Endothelial cell of umbilical vein (primary cell): ENCODE results near the gene IFNA2. TPM values are rescaled to one million over a fixed set of nuclear protein-coding genes. Genes with fewer than 3 reads are reported as not detected.

Source experiments
- BruUV-seq: library from RNA; stranded (reverse); fragments of 400-500 nt; replicated peaks from 2 replicates; lab custom pipeline; 2021; lab: Mats Ljungman, UMichigan
- CTCF ChIA-PET: fragments of 300-600, 350-600 bp; sonication (Branson Sonifier 250); formaldehyde crosslinking; loops from one replicate; lab custom pipeline; 2021; ENCODE audit warnings: antibody characterized with exemption, inconsistent platforms; lab: Charles Lee
- POLR2A ChIA-PET: fragments of 300-600, 350-600 bp; sonication (Branson Sonifier 250); formaldehyde crosslinking; loops from one replicate; lab custom pipeline; 2021; ENCODE audit warnings: antibody characterized with exemption, inconsistent platforms; lab: Charles Lee
- DNase-seq: peaks from one replicate; pipeline ENCODE4 v3.0.0-alpha.2; 2011; ENCODE audit warnings: low read depth, low spot score
- FAIRE-seq: peaks from 2 replicates; lab custom pipeline; 2011; peaks lifted over from hg19 to GRCh38; lab: Jason Lieb, UNC
- H2AFZ ChIP-seq: 2 replicates; pipeline ENCODE4 v1.6.0; 2012; ENCODE audit warnings: low read depth, low read length, control low read depth, inconsistent platforms
- H3K27ac ChIP-seq: 2 replicates; pipeline ENCODE4 v1.5.1; 2011; ENCODE audit warnings: low read depth, mild to moderate bottlenecking, control low read depth, low read length, moderate library complexity; ENCODE audit not compliant: insufficient read depth
- H3K27me3 ChIP-seq, 2 experiments: 2 replicates each; pipeline versions ENCODE4 v1.6.0 to v1.6.1; 2011; ENCODE audit warnings: low read length in 2 of 2, mixed read lengths in 1 of 2; ENCODE audit not compliant: control insufficient read depth in 2 of 2, insufficient read depth in 2 of 2
- H3K36me3 ChIP-seq, 2 experiments: 2 replicates in 1 of 2; 3 replicates in 1 of 2; pipeline ENCODE4 v1.5.1; 2011; ENCODE audit warnings: low read length in 2 of 2, mild to moderate bottlenecking in 1 of 2, moderate library complexity in 1 of 2; ENCODE audit not compliant: control insufficient read depth in 2 of 2, insufficient read depth in 2 of 2; ENCODE audit errors: extremely low read depth in 1 of 2
- H3K4me1 ChIP-seq: 3 replicates; pipeline ENCODE4 v1.5.1; 2011; ENCODE audit warnings: mild to moderate bottlenecking, low read length; ENCODE audit not compliant: control insufficient read depth, insufficient read depth; ENCODE audit errors: extremely low read depth
- H3K4me2 ChIP-seq: 2 replicates; pipeline ENCODE4 v1.6.1; 2011; ENCODE audit warnings: low read length, control low read depth, mixed read lengths; ENCODE audit not compliant: insufficient read depth
- H3K4me3 ChIP-seq, 3 experiments: fragments of 200-600 bp in 1 of 3; sonication (generic), shearing (Covaris generic) in 1 of 3; replicated peaks in 1 of 3; 2 replicates each; pipeline ENCODE4 v1.5.1; 2011 to 2016; ENCODE audit warnings: control low read depth in 3 of 3, low read length in 3 of 3, mild to moderate bottlenecking in 2 of 3, inconsistent platforms in 1 of 3, low read depth in 1 of 3, moderate library complexity in 1 of 3; ENCODE audit not compliant: insufficient read depth in 1 of 3
- H3K79me2 ChIP-seq: 2 replicates; pipeline ENCODE4 v1.6.0; 2012; ENCODE audit warnings: low read length, inconsistent platforms; ENCODE audit not compliant: control insufficient read depth, insufficient read depth
- H3K9ac ChIP-seq: replicated peaks from 2 replicates; pipeline ENCODE3; 2011; ENCODE audit warnings: low read length, control low read depth; ENCODE audit not compliant: insufficient read depth; ENCODE audit errors: extremely low read depth
- H3K9me1 ChIP-seq: replicated peaks from 3 replicates; pipeline ENCODE4 v1.6.0; 2011; ENCODE audit warnings: mild to moderate bottlenecking, low read length; ENCODE audit not compliant: control insufficient read depth, insufficient read depth; ENCODE audit errors: extremely low read depth
- H3K9me3 ChIP-seq: replicated peaks from 2 replicates; pipeline ENCODE4 v1.5.1; 2012; ENCODE audit warnings: low read length, inconsistent platforms; ENCODE audit not compliant: control insufficient read depth, insufficient read depth
- H4K20me1 ChIP-seq: replicated peaks from 2 replicates; pipeline ENCODE3; 2011; ENCODE audit warnings: mild to moderate bottlenecking, low read length; ENCODE audit not compliant: control insufficient read depth, insufficient read depth; ENCODE audit errors: extremely low read depth
- EZH2 ChIP-seq: IDR thresholded peaks from 2 replicates; pipeline ENCODE4 v1.6.1; 2012; ENCODE audit warnings: borderline replicate concordance, low read depth, mild to moderate bottlenecking, moderate library complexity, low read length, inconsistent platforms; ENCODE audit not compliant: severe bottlenecking
- FOS ChIP-seq: IDR thresholded peaks from 2 replicates; pipeline ENCODE4 v1.6.1; 2011; ENCODE audit warnings: mild to moderate bottlenecking, low read length, moderate library complexity, borderline replicate concordance; ENCODE audit not compliant: insufficient read depth
- GATA2 ChIP-seq: IDR thresholded peaks from 2 replicates; pipeline ENCODE4 v1.7.0; 2011; ENCODE audit warnings: low read depth, mild to moderate bottlenecking, moderate library complexity, mixed read lengths, low read length; ENCODE audit not compliant: insufficient read length, insufficient read depth
- POLR2AphosphoS5 ChIP-seq: IDR thresholded peaks from 2 replicates; pipeline ENCODE4 v1.6.1; 2012; ENCODE audit warnings: low read depth, mild to moderate bottlenecking, control low read depth, low read length, moderate library complexity; ENCODE audit not compliant: insufficient read depth
- dilution Hi-C: fragments of 300-500 bp; cut with MboI; formaldehyde crosslinking; loops from one replicate; pipeline ENCODE4 v1.15.0; 2019; ENCODE audit warnings: low sequenced_read_pairs; ENCODE audit not compliant: extremely low pct_ligation_motif_present
- intact Hi-C: fragments of 100-400 bp; cut with micrococcal nuclease; formaldehyde crosslinking; loops from one replicate; pipeline ENCODE4 v1.10.0; 2022
- polyA plus RNA-seq, 4 experiments: library from polyadenylated mRNA; depleted of rRNA in 3 of 4; stranded (reverse) in 3 of 4; unstranded in 1 of 4; fragments of >200 nt; gene quantifications; 2 replicates each; pipeline versions ENCODE4 v1.2.1 to v1.2.3, GENCODE V29; 2011 to 2012; ENCODE audit warnings: missing spikeins in 1 of 4
- total RNA-seq: library from RNA; stranded (reverse); gene quantifications from 2 replicates; pipeline ENCODE4 v1.2.3, GENCODE V29; 2021

Gene IFNA2
- total and polyA plus RNA-seq, 2 donors (not counting 3 experiments of a cell fraction or from before 2014, with no cell fraction given): not detected

DNA sequence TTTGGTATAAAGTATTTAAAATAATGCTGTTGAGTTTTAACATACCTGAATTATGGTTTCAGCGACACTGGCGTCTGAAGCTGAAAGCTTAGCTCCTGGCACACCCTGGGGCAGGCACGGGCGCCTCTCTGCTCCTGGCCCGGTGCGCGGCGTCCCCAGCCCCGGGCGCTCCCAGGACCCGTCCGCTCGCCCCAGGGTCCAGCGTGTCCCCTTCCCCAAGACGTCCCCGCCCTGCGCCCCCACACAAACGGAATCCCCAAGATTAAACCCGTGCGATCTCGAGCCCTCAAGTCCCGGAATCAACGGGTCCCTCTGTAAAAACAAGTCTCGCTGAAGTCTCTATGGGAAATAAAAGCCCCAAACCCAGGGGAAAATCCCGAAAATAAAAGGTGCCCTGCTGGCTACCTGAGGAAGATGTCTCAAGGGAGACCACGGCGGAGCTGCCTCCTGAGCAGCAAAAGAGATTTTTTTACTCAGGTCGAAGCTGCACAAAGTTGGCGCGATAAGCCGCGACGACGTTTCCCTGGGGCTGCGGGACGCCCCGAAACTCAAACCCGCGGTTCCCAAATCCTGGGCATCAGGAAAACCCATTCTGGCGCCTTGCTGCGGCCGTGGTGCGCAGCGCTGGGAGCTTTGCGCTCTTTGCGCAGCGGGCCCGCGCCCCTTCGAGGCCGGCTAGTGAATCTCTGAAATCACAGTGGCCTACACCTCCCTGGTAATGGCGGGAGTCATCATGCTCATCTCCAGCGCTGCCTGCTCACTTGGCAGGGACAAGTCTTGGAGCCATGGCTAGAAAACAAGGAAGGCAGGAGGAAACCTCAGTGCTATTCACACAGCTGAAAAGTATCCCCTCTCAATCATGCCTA is 17.4 kb upstream of the IFNA2 start:
- H3K9me1 ChIP-seq: no peaks in the 10 kb centered on the region
- H3K4me3 ChIP-seq: no peak overlapping the region
- intact Hi-C loops: no loop called here
- no peaks in the 10 kb centered on the region for H3K36me3 ChIP-seq
- no peaks in the 10 kb centered on the region for H3K9me3 ChIP-seq
- dilution Hi-C loops: no loop called here
- ChIA-PET POLR2A (no interaction called here), CTCF (interaction anchor here (0.8 to 1.7 kb wide), 7 partner anchors 11 to 84 kb away, joined by 3 to 10 read pairs (median 3); no protein-coding TSS in a partner anchor)
- BruUV-seq: no TSS peak
- H3K27me3 ChIP-seq: peaks cover 40 to 84% of the 10 kb centered on the region in 2 experiments
- FAIRE-seq: no peak
- H2AFZ ChIP-seq: no peak overlapping the region
- no peak overlapping the region for H3K9ac ChIP-seq
- no peak overlapping the region for H3K4me2 ChIP-seq
- no peaks in the 10 kb centered on the region for H3K4me1 ChIP-seq
- H3K79me2 ChIP-seq: no peaks in the 10 kb centered on the region
- DNase-seq: no peak
- TF ChIP-seq POLR2AphosphoS5 (no peak), EZH2 (peak; percentile 86)
- no peaks in the 10 kb centered on the region for H4K20me1 ChIP-seq
- H3K27ac ChIP-seq: no peak overlapping the region

DNA sequence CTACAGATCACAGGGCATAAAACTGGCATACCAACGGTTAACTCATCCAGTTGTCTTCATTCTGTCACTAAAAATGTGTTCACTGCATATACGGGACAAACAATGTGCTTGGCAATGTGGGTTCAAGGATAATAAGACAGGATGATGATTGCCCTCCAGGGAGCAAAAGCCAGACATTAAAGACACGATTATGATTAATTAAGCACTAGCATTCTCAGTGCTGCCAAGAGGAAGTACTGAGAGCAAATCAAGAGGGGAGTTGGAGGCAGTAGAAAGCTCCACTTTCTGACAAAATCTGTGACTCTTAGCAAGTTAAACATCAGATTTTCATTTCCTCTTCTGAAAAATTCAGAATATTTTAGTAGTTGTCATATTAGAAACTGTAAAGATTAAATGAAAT is 14.8 kb upstream of the IFNA2 start:
- BruUV-seq: no TSS peak
- no peak for FAIRE-seq
- no peak overlapping the region for H3K4me2 ChIP-seq
- H3K9me1 ChIP-seq: no peaks in the 10 kb centered on the region
- no peak overlapping the region for H3K27ac ChIP-seq
- H3K79me2 ChIP-seq: no peaks in the 10 kb centered on the region
- no peak overlapping the region for H2AFZ ChIP-seq
- no peaks in the 10 kb centered on the region for H4K20me1 ChIP-seq
- no peaks in the 10 kb centered on the region for H3K36me3 ChIP-seq
- no peak overlapping the region for H3K9ac ChIP-seq
- DNase-seq: no peak
- TF ChIP-seq POLR2AphosphoS5 (no peak), FOS (no peak), GATA2 (no peak)
- dilution Hi-C loops: no loop called here
- intact Hi-C loops: no loop called here
- CTCF ChIA-PET: interaction anchor here (1.3 kb wide), 1 partner anchor 64 kb away, joined by 3 read pairs; the partner anchor contains the start of gene KLHL9
- H3K9me3 ChIP-seq: no peaks in the 10 kb centered on the region
- H3K4me1 ChIP-seq: no peaks in the 10 kb centered on the region
- H3K27me3 ChIP-seq: peaks cover 37 to 88% of the 10 kb centered on the region in 2 experiments
- POLR2A ChIA-PET: no interaction called here
- no peak overlapping the region for H3K4me3 ChIP-seq
